GM19035 (cell line): ENCODE data around the gene FRY.

Source experiments
- ATAC-seq: cut with Tn5 transposase; IDR thresholded peaks from one replicate; pipeline ENCODE4 v1.9.1; 2021; ENCODE audit not compliant: unreplicated experiment

Gene FRY

DNA sequence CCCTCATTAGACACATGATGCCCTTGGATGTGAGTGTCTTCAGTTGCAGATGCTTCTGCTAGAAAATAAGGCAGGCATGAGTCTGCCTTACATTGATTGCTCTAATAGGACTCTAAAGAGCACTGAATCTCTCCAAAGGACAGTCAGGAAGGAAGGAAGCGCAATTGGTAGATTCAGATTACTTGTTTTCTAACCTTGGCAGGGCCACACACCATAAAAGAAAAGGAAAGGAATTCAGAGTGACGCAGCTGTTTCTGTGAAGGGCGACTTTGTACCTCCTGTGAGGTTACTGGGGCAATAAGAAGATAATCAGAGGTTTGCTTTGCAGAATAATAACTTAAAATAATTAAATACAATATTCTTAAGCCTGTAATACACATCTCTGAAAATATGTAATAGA is 48.0 kb downstream of the FRY start:
- no peak for ATAC-seq

DNA sequence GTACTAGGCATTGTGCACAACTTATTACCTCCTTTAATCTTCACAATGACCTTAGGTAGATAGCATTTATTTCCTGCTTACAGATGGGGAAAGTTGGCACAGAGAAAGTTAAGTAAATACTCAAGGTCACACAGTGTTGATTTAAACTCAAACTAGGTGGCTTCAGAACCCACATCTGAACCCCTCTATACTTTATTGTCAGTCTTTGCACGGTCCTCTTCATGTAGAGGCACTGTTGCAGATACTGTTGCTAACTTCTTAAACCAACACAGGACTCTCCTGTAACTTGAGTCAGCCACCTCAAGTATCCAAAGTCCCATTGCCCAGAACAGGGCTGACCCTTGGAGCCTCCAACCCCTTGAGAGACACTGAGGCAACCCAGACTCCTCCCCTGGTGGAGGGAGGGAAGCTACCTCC is 48.8 kb downstream of the FRY start:
- ATAC-seq, result no peak

DNA sequence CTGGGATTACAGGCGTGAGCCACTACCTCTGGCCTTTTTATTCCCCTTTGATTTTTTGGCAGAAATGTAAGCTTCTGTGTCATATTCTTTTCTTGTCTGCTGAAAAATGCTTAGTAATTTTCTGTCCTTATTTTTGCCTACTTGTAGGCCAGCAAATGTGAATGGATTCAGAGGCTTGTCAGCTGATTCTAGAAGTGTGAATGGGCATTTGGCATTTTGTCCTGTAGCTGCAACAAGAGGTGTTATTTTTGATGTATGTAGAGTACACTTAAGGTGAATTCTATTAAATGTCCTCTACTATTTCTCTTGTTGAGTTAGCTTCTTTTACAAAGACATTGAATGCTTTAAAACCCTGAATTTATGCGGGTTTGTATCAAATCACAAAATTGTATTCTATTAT is 50.0 kb downstream of the FRY start:
- ATAC-seq, result no peak

DNA sequence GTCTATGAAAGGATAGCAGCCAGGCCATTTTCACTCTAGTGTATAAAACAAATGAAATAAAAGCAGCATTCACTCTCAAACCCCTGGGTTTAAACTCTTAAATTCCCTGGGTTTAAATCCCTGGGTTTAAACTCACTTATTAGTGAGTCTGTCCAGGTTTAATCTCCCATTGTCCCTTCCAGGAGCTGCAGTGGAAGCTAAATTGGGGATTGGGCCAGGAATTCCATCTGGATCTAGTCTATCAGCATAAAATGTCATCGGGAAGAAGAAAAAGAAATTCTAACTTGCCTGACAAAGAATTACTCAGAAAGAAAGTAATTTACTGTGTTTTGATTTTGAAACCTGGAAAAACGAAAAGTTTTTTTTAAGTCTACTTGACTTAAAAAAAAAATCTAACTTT is 54.8 kb downstream of the FRY start:
- no peak for ATAC-seq

DNA sequence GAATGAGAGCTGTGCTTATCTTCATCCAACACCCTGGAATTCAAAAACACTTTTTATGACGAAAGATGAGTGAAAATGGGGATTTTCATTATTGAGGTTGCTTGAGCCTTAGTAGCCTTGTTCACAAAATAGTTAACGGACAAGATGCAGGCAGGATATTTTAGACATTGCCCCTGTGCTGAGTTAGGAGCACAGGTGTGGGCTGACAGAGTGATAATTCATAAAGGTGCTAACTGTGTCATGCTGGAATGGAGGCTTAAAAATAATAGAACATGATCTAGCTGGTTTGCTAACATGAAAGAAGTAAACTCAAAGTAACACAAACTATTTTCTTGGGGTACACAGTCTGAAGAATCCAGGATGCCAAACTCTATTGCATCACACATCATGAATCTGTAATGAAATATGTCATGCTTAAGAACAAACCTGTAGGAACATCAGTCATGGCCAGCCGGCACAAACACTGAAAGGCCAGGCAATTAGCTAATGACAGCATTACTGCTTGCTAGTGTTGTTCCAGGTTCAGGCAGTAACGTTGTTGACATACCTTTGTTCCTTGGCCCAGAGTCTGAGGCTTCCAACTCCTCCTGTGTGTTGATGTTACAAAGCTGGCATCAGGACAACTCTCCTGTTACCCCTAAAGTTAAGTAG is 55.3 kb downstream of the FRY start:
- ATAC-seq, result no peak

DNA sequence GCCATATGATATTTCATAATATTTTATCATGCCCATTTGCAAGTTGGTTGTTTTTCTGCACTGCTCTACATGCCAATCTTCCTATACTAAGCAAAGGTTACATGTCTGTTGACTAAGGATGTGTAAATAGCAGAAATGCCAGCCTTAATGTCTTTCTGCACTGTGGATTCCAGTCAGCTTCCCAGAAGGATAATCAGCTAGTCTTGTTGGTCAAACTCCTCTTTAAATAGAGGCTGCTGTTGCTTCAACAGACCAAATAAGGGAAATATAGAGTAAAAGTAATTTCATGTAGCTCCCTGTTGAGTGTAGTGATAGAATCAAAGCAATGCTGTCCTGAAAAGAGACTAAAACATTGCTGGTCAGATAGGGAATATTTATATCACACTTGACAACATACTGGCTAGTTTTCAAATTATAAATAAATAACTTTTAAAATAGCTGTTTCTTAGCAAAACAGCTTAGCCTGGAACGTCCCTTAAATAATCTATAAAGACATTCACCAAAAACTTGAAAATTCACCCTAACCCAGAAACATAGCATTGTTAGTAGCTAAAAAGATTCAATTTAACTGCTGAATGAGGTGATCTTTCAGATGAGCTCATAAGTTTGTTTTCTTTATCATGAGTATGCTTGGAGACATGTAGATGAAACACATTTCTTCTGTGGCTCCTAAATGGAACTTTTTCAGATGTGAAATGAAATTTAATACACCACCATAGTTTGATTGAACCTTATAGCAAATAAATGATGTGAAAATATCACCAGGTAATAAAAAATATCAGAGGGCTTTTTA is 56.6 kb downstream of the FRY start:
- ATAC-seq, result no peak

DNA sequence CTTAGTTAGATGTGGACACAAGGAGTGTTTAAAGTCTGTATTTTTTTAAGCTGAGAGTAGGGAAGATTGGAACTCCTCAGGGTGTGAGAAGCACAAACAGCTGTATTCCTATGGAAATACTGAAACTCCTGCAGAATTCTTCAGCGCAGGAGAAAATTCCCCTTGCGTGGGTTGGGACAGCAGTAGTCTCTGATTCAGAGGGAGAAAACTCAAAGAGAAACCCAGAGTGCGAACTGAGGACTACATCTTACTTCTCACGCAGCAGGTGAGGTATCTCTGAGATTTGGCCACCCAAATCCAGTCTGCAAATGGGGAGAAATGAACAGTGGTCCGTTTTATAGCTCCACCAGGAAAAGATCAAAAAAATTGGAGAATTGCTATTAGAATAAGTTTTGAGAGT is 60.9 kb downstream of the FRY start:
- no peak for ATAC-seq

DNA sequence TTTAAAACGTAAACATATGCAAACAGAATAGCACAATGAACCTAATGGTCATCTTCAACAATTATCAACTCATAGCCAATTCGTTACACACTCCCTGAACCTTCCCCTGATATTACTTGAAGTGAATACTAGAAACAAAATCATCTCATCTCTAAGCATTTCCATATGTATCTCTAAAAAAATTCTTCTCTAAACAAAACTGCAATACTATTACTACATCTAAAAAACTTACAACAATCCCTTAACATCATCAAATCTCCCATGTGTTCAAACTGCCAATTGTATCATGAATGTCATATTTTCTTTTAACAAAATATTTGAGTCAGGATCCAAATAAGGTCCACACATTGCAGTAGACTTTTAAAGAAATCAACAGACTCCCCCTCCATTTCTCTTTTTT is 61.4 kb downstream of the FRY start:
- no peak for ATAC-seq

DNA sequence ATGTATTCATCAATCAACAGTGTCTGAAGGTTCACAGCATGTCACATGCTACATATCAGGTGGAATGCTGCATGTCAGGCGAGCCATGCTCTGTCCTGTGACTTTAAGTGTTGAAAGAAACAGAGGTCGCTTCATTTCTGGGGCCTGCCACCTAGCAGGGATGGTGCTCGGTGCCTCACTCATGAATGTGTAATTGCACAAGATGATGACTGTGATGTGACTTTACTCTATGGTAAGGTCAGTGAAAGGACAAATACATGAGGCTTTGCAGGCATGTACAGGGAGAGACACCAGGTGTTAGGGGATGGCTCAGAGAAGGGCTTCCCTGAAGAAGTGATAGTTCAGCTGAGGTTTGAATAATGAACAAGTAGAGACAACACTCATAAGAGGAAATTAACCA is 66.7 kb downstream of the FRY start:
- ATAC-seq, result no peak

DNA sequence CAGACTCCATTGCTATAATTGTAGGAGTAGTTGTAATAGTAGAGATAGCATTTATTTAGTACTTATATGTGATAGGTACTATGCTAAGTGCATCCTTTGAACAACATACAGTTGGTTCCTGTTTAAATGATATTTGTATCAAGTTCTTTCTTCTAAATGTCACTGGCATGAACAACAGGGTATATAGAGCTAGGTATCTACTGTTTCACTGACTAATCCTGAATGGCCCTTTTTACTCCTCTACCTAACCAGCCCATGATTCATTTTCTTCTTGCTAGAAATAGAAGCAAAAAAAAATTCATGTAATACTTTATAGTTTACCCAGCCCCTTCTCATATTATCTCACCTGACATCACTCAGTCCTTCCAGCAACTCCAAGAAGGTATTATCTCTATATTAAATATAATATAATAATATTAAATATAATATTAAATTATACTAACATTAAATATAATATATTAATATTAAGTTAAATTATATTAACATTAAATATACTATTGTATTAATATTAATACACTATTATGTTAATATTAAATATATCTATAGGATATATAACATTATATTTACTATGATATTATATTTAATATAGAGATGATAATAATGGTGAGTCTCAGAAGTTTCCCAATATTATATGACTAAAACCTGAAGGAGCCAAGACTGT is 74.2 kb downstream of the FRY start:
- ATAC-seq, result no peak

DNA sequence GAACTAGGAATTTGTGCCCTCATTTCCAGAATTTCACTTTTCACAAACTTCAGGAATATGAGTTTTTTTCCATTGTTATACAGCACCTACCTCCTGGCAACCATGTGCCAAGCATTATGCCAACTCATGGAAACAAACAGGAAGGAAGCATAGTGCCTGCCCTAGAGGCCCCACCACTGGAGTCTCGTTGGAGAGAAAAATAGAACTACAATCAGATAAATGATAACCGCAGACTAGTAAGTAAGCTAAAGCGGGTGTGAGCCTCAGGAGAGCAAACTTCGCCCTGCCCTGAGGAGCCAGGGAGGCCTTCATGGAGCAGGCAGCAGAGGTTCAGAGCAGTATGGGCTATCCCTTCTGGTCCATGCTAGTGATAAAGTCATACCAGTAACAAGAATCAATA is 75.9 kb downstream of the FRY start:
- ATAC-seq, result no peak

DNA sequence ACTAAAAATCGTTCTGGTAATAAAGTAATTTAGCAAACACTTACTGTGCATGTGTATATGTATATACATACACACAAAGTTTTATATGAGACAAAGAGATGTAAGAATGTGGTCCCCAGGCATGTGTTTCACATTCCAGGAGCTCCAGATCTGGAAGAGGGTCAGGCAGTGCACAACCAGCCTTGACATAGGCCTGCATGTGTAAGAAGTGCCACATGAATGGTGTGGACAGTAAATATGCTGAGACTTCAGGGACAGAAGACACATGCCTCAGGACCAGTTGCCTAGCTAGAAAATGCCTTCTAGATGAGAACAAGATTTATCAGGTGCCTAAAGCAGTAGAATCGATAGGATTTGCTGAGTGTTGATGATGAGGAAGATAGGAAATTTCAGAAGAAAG is 76.4 kb downstream of the FRY start:
- ATAC-seq, result no peak

DNA sequence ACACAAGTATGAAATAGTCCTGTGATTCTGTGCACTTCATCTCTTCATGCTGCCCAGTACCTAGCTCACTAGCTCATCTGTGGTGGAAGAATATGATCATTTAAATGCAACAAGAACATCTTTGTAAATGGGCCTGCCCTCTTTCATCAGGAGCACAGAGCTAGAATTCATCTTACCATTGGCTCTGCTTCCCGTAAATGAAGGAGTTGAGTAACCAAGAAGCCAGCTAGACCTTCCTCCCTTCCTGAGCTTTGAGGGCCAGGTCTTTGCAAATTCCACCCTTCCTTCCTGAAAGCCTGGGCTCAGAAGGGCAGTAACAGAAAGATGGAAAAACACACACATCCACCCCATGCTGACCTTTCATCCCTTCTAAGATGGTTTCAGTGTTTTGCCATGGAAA is 82.0 kb downstream of the FRY start:
- ATAC-seq, result no peak

DNA sequence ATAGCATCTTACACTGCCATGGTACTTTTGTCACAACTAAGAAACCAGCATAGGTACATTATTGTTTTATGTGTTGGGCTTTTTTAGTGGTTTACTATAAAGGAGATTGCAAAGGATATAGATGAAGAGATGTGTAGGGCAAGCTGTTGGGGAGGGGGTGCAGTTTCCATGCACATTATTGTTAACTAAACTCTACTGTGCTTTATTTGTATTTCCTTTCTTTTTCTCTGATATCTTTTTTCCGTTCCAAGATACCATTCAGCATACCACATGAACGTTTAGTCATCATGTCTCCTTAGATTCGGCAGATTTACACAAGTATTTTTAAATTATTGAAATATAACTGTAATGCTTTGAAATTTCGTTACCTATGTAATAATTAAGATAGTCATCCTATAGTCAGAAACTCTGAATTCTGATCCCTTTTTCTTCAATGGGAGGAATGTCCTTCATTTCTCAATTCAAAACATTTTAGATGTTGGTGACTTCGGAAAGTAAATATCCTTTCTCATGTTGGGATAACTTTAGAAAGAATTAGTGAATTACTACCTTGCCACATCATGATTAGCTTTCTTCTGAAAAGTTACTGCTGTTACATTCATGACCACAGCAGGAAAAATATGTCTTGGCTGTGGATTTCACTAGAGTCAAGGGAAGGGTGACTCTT is 82.8 kb downstream of the FRY start:
- ATAC-seq, result no peak

DNA sequence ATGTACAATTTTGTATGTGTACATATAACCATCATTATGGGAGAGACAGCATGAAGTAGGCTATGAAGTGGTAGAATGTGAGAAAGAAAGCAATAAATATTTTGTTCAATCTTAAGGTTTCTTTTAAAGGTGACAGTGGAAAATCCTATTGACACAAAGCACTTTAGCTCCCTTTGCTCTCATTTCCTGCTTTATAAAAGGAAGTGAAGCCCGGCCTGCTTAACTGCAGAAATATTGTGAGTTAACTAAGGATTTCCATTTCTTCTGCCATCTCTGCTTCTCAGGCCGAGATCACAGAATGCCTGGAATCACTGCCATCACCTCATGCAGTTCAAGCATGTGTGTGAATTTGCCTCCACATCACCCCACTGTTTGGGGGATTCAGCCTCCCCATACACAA is 83.5 kb downstream of the FRY start:
- no peak for ATAC-seq

DNA sequence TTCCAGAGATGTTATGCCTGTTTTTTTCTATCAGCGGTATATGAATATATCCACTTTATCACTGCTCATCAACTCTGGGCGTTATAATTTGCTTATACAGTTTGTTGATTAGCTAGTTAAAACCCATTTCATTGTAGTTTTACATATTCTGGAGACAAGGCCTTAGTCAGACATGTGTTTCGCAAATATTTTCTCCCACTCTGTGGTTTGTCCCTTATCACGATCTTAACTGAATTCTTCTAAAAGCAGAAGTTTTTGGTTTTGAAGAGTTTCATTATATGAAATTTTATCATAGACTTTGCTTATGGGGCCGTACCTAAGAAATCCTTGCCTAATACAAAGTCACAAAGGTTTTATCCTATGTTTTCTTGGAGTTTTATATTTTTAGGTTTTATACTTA is 84.6 kb downstream of the FRY start:
- no peak for ATAC-seq

DNA sequence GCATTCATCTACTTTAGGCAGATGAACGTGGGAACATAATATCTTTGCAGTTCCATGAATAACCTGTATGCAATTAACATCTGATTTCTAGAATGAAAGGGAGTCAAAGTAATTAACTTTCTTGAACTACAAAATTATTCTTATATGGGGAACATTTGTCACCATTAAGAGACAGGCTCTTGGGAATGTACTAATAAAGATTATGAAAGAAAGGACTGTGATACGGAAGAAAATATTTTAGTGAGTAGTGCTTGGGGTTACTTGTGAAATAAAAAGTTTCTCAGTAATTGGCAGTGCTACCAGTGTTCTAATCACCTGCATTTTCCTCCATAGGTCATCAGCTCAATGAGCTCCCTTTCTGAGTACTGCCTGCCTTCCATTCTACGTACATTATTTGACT is 85.4 kb downstream of the FRY start:
- ATAC-seq, result no peak

DNA sequence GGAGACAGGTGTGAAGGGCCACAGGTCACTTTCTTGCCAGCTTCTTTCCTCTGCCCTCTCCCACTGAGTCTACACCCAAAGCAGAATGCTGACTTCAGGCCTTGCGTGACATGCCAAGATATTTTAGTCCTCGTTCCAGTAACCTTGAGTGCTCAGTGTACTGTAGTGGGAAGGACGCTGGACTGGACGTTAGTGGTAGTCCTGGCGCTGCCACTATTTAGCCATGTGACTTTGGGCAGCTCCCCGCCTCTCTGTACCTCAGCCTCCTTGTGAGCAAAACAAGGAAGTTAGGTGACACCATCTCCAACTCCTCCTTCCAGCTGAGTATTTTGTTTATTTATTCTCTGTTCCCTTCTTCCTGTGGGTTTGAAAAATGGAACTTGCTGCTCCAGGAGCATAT is 86.1 kb downstream of the FRY start:
- ATAC-seq, result no peak

DNA sequence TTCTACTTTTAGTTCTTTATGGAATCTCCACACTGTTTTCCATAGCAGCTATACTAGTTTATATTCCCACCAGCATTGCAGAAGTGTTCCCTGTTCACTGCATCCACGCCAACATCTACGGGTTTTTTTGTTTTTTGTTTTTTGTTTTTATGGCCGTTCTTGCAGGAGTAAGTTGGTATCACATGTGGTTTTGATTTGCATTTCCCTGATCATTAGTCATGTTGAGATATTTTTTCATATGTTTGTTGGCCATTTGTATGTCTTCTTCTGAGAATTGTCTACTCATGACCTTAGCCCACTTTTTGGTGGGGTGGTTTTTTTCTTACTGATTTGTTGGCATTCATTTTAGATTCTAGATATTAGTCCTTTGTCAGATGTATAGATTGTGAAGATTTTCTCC is 89.7 kb downstream of the FRY start:
- no peak for ATAC-seq

DNA sequence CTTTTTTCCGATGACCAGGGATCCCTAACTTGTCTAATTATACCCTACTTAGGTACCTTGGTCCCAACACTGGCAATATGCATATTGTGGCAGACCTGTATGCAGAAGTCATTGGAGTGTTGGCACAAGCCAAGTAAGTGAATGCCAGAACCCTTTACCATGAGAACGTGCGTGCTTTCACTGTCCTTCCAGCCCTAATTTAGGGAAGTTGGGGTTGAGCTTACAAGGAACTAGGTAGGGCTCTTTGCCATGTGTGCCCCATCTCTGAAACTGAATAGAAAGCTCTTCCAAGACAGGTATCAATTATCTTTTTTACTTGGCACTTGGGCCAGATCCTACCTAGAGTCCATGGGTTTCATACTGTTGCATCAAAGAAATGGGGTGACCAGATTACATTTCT is 93.2 kb downstream of the FRY start:
- ATAC-seq, result no peak

DNA sequence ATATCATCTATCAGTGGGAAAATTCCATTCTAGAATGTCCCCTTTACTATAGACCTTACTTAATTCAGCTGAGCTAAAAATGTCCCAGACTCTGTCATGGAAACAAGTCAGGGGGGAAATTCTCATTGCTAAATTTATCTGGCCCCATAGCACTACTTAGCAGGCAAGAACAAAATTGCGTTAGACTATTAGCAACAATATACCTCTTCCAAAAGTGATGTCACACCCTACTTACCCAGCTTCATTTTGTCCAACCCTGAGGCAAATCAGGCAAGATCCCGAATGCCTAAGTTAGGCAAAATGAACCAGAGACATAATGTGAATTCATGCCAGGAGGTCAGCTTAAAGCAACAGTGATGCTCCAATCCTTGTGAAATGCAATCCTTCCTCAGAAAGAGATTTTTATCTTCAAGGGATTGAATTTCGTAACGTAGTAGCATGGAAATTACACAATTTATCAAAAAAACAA is 93.7 kb downstream of the FRY start:
- no peak for ATAC-seq

DNA sequence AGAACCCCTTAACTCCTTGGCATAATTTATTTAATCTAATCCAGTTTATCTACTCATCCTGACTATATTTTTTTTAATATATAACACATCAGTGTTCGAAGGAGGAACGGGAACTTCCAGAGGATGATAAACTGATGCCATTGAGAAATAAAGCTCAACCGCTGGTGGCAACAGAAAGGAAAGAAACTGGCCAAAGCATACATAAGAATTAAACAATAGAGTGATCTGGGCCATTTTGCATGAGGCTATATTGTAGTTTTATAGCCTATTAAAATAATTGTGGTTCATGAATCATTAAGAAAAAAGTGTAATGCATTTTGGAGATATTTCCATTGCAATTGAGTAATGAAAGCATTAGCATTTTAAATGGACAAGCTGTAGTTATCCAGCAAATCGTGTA is 94.2 kb downstream of the FRY start:
- ATAC-seq, result no peak
